Neural cell (in vitro differentiated cells): Measurements from ENCODE around the gene RTTN. TPM values are rescaled to one million over a fixed set of nuclear protein-coding genes. Genes with fewer than 3 reads are reported as not detected.

Source experiments
- H2AFZ ChIP-seq: fragments of 200-600, 300-800 bp; sonication (generic), shearing (Covaris generic); 2 replicates; pipeline ENCODE4 v1.6.0; 2014; ENCODE audit warnings: low read depth, mild to moderate bottlenecking, antibody characterized with exemption, low read length, moderate library complexity
- H3F3A ChIP-seq: fragments of 200-600 bp; shearing (Covaris generic); 2 replicates; pipeline ENCODE4 v1.6.1; 2016; ENCODE audit warnings: mild to moderate bottlenecking, moderate library complexity, mixed read lengths, antibody characterized with exemption, low read length; ENCODE audit not compliant: insufficient read depth, poor library complexity, severe bottlenecking
- H3K27ac ChIP-seq: fragments of 200-600, 300-800 bp; sonication (generic), shearing (Covaris generic); 2 replicates; pipeline ENCODE4 v1.5.1; 2014; ENCODE audit warnings: mild to moderate bottlenecking, low read length, moderate library complexity
- H3K27me3 ChIP-seq: fragments of 300-800, 200-600 bp; sonication (generic), shearing (Covaris generic); 2 replicates; pipeline ENCODE4 v1.6.0; 2014; ENCODE audit warnings: mild to moderate bottlenecking, low read depth, low read length, moderate library complexity; ENCODE audit not compliant: insufficient read depth
- H3K36me3 ChIP-seq: fragments of 300-800, 200-600 bp; sonication (generic), shearing (Covaris generic); 2 replicates; pipeline ENCODE4 v1.5.1; 2014; ENCODE audit warnings: mild to moderate bottlenecking, antibody characterized with exemption, low read length, moderate library complexity; ENCODE audit not compliant: insufficient read depth
- H3K4me2 ChIP-seq: fragments of 300-800, 200-600 bp; sonication (generic), shearing (Covaris generic); 2 replicates; pipeline ENCODE4 v1.6.0; 2014; ENCODE audit warnings: mild to moderate bottlenecking, low read length
- H3K4me3 ChIP-seq: fragments of 300-800, 200-600 bp; sonication (generic), shearing (Covaris generic); 2 replicates; pipeline ENCODE4 v1.5.1; 2014; ENCODE audit warnings: mild to moderate bottlenecking, low read length, moderate library complexity
- H3K79me2 ChIP-seq: fragments of 200-600 bp; shearing (Covaris generic); replicated peaks from 2 replicates; pipeline ENCODE4 v1.6.0; 2014; ENCODE audit warnings: mild to moderate bottlenecking, low read length, moderate library complexity; ENCODE audit not compliant: insufficient read depth
- H3K9ac ChIP-seq: fragments of 300-800, 200-600 bp; sonication (generic), shearing (Covaris generic); 2 replicates; pipeline ENCODE4 v1.6.1; 2016; ENCODE audit warnings: mild to moderate bottlenecking, low read length, mixed read lengths
- H3K9me2 ChIP-seq: fragments of 200-600 bp; shearing (Covaris generic); 2 replicates; pipeline ENCODE4 v1.6.1; 2016; ENCODE audit warnings: mild to moderate bottlenecking, low read length, mixed read lengths; ENCODE audit not compliant: insufficient read depth
- H3K9me3 ChIP-seq: fragments of 200-600, 300-800 bp; sonication (generic), shearing (Covaris generic); 2 replicates; pipeline ENCODE4 v1.6.1; 2016; ENCODE audit warnings: mild to moderate bottlenecking, mixed run types, low read length, moderate library complexity, mixed read lengths
- H4K20me1 ChIP-seq: fragments of 200-600 bp; shearing (Covaris generic); 2 replicates; pipeline ENCODE4 v1.6.1; 2016; ENCODE audit warnings: mild to moderate bottlenecking, mixed run types; ENCODE audit not compliant: insufficient read depth
- CTCF ChIP-seq: fragments of 450-650 bp; IDR thresholded peaks from 2 replicates; pipeline ENCODE4 v1.5.1; 2014; ENCODE audit warnings: antibody characterized with exemption, mild to moderate bottlenecking, moderate library complexity; ENCODE audit not compliant: poor library complexity, severe bottlenecking
- EP300 ChIP-seq: fragments of 450-650 bp; conservative IDR thresholded peaks from 2 replicates; pipeline ENCODE4 v1.6.1; 2014; ENCODE audit warnings: antibody characterized with exemption, mild to moderate bottlenecking, moderate library complexity; ENCODE audit not compliant: poor library complexity, severe bottlenecking
- EZH2 ChIP-seq: fragments of 200-600, 300-800 bp; shearing (Covaris generic), sonication (generic); IDR thresholded peaks from 2 replicates; pipeline ENCODE4 v1.6.1; 2014; ENCODE audit warnings: antibody characterized with exemption, low read length, borderline replicate concordance, mild to moderate bottlenecking; ENCODE audit not compliant: insufficient read depth, poor library complexity, severe bottlenecking
- MXI1 ChIP-seq: fragments of 450-650 bp; conservative IDR thresholded peaks from 2 replicates; pipeline ENCODE4 v1.6.1; 2014; ENCODE audit warnings: antibody characterized with exemption, mild to moderate bottlenecking; ENCODE audit not compliant: poor library complexity, severe bottlenecking
- POLR2AphosphoS5 ChIP-seq: IDR thresholded peaks from 2 replicates; pipeline ENCODE4 v1.6.1; 2012
- RAD21 ChIP-seq: fragments of 450-650 bp; conservative IDR thresholded peaks from 2 replicates; pipeline ENCODE4 v1.6.1; 2014; ENCODE audit warnings: antibody characterized with exemption, mild to moderate bottlenecking, moderate library complexity
- REST ChIP-seq: IDR thresholded peaks from 2 replicates; pipeline ENCODE4 v1.6.1; 2012; ENCODE audit warnings: borderline replicate concordance
- SMC3 ChIP-seq: fragments of 450-650 bp; conservative IDR thresholded peaks from 2 replicates; pipeline ENCODE4 v1.6.1; 2014; ENCODE audit warnings: antibody characterized with exemption, mild to moderate bottlenecking, moderate library complexity; ENCODE audit not compliant: poor library complexity
- TAF1 ChIP-seq: IDR thresholded peaks from 2 replicates; pipeline ENCODE4 v1.6.1; 2012; ENCODE audit warnings: low read depth
- polyA plus RNA-seq: library from polyadenylated mRNA; depleted of rRNA; stranded (reverse); fragments of >200 nt; gene quantifications from 2 replicates; pipeline ENCODE4 v1.2.3, GENCODE V29; 2014

RTTN gene
- polyA plus RNA-seq, 1 donor from 2014 or later = 24.2 TPM

DNA sequence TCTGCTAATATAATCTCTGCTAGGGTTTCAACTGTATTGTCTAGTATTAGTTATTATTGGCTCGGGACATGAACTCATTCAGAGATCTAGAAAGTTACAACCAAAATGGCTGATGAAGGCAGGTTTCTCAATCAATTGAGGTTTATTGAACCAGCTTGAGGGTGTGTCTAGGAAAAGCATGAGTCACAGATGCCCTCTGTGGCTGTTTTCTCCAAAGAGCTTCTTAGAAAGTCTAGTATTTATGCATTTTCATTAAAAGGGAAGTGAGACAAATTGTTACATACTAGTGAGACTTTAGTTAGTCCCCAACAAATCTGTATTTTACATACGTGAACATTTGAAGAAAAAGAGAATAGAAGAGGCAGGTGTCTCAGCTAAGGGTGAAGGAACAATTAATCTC lies 23.0 kb upstream of the RTTN start:
- Histone ChIP-seq H3K9ac (no peak overlapping the region), H3K27me3 (no peaks in the 10 kb centered on the region), H3K4me2 (no peak overlapping the region), H3F3A (no peaks in the 10 kb centered on the region), H3K4me3 (no peak overlapping the region), H3K9me3 (no peaks in the 10 kb centered on the region), H2AFZ (no peak overlapping the region), H3K9me2 (no peaks in the 10 kb centered on the region), H3K79me2 (no peaks in the 10 kb centered on the region), H4K20me1 (no peaks in the 10 kb centered on the region), H3K36me3 (no peaks in the 10 kb centered on the region), H3K27ac (no peak overlapping the region)
- TF ChIP-seq POLR2AphosphoS5 (no peak), TAF1 (no peak), EZH2 (no peak), REST (no peak), MXI1 (no peak), EP300 (no peak), CTCF (no peak), SMC3 (no peak), RAD21 (no peak)

DNA sequence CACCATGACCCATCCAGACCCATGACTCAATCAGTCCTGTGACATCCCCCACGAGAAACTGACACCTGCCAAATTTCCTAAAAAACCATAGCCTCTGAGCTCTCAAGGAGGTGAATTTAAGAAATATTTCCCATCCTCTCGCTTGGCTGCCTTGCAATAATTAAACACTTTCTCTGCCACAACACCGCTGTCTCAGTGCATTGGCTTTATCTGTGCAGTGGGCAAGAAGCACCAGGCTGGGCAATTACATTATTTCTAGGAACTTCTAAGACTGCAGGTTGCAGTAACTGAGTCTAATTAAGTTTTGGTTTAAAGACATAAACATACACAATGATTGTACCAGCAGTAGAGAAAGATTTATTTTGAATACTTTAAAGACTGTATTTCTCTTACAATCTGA lies 22.0 kb upstream of the RTTN start:
- Histone ChIP-seq H3K9me2 (no peaks in the 10 kb centered on the region), H3K36me3 (no peaks in the 10 kb centered on the region), H2AFZ (no peak overlapping the region), H3K79me2 (no peaks in the 10 kb centered on the region), H4K20me1 (no peaks in the 10 kb centered on the region), H3K27ac (no peak overlapping the region), H3K9me3 (no peaks in the 10 kb centered on the region), H3K4me2 (no peak overlapping the region), H3K4me3 (no peak overlapping the region), H3F3A (no peaks in the 10 kb centered on the region), H3K9ac (no peak overlapping the region), H3K27me3 (no peaks in the 10 kb centered on the region)
- no peak for TF ChIP-seq MXI1
- TF ChIP-seq CTCF = no peak
- TF ChIP-seq SMC3 = no peak
- TF ChIP-seq POLR2AphosphoS5 = no peak
- TF ChIP-seq REST = no peak
- TF ChIP-seq EZH2 = no peak
- TF ChIP-seq TAF1 = no peak
- no peak for TF ChIP-seq EP300
- no peak for TF ChIP-seq RAD21
